Measurements from ENCODE around the gene FERMT3.

FERMT3 gene

DNA sequence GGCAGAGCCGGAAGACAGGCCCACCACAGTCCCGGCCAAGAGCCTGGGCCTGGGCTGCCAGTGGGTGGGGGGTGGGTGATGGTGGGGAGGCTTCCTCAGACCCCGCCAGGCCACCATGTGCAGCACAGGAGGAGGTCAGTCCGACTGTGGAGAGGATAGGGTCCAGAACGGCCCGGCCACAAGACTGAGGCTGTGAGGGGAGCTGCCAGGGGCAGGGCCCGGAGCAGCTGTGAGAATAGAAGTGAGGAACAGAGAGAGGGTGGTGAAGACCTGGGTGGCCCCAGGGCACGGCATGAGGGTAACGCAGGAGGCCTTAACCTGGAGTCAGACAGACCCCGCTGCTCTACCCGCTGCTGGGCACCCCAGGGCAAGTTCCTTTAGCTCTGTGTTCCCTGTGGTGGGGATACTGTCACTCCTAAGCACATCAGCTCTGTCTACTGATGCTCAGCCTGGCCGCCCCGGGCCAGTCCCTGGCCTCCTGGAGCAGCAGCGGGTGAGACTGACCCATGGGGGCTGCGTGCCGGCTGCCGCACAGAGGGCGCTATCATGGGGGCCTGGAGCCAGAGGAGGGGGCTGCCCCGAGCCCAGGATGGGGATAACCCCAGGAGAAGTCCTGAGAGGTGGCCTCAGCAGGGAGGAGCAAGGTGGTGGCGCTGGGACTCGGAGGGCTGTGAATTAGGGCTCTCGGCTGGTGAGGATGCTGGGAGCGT, 1.7 kb downstream of the FERMT3 start:
- Histone ChIP-seq H3K36me3 (ENCODE audit: control insufficient read depth, low read length) (peaks cover 84% of the 10 kb centered on the region), H3K27ac (ENCODE audit: low read depth, low read length) (peak overlapping the region; percentile 95), H3K4me1 (ENCODE audit: control insufficient read depth, low read length) (peaks cover 97% of the 10 kb centered on the region)

DNA sequence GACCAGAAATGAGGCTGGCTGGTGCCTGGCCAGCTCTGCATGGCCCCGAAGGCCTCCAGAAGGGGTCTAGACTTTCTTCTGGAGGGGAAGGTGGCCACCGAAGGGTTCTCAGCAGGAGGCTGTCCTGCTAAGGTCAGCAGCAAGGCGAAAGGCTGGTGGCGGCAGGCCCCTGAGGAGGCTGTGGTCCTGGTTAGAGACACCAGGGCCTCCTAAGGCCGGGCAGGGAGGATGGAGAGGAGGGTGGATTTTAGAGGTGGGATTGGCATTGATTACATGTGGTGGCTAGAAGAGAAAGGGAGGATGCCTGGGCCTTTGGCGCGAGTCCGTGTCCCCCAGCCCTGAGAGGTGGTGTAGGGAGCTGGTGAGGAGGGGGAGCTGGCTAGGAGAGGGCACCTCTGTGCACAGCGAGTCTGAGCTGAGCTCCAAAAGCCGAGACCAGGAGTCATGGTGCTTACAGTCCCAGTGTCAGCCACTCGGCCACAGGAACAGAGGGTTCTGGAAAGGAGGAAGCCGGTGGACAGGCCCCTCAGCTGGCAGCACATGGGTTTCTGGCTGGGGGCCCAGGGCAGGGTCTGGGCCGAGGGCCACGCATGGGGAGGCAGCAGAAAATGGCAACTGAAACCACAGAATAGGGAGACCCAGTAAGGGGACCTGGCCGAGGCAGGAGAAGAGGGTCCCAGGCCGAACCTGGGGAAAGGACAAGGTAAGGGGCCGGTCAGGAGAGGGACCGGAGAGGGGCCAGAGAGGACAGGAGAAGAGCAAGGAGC, 2.5 kb downstream of the FERMT3 start:
- peaks cover 97% of the 10 kb centered on the region for H3K4me1 ChIP-seq (ENCODE audit: control insufficient read depth, low read length)
- H3K27ac ChIP-seq (ENCODE audit: low read depth, low read length), result peak overlapping the region; percentile 95
- peaks cover 81% of the 10 kb centered on the region for H3K36me3 ChIP-seq (ENCODE audit: control insufficient read depth, low read length)
- peak overlapping the region; percentile 77 for H3K4me2 ChIP-seq (ENCODE audit: low read length)
- H3K27me3 ChIP-seq (ENCODE audit: control insufficient read depth, low read length), result no peaks in the 10 kb centered on the region
- peaks cover 47% of the 10 kb centered on the region for H3K79me2 ChIP-seq (ENCODE audit: control insufficient read depth, low read length)
- H3K4me3 ChIP-seq (ENCODE audit: low read length), result peak overlapping the region; percentile 84; the same call in 1 of the 2 replicates
- peaks cover 30% of the 10 kb centered on the region for H3F3A ChIP-seq (ENCODE audit: control insufficient read depth, insufficient read depth)
- H3K9me2 ChIP-seq (replicated peaks; ENCODE audit: control insufficient read depth, low read length), result no peaks in the 10 kb centered on the region
- no peaks in the 10 kb centered on the region for H3K9me3 ChIP-seq (ENCODE audit: control insufficient read depth, insufficient read depth, low read length)
- TF ChIP-seq EZH2phosphoT487 (IDR thresholded peaks at IDR 0.05; ENCODE audit: borderline replicate concordance, low read length), result no peak
- TF ChIP-seq, protein P1, sequence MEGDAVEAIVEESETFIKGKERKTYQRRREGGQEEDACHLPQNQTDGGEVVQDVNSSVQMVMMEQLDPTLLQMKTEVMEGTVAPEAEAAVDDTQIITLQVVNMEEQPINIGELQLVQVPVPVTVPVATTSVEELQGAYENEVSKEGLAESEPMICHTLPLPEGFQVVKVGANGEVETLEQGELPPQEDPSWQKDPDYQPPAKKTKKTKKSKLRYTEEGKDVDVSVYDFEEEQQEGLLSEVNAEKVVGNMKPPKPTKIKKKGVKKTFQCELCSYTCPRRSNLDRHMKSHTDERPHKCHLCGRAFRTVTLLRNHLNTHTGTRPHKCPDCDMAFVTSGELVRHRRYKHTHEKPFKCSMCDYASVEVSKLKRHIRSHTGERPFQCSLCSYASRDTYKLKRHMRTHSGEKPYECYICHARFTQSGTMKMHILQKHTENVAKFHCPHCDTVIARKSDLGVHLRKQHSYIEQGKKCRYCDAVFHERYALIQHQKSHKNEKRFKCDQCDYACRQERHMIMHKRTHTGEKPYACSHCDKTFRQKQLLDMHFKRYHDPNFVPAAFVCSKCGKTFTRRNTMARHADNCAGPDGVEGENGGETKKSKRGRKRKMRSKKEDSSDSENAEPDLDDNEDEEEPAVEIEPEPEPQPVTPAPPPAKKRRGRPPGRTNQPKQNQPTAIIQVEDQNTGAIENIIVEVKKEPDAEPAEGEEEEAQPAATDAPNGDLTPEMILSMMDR (IDR thresholded peaks at IDR 0.05; ENCODE audit: low read depth, low read length, poor library complexity, severe bottlenecking), result no peak
- no peaks in the 10 kb centered on the region; the same call in 1 of the 2 replicates for H4K20me1 ChIP-seq (ENCODE audit: control insufficient read depth, insufficient read depth, low read depth, low read length)

More for the DNA sequence above, 1.7 kb downstream of the FERMT3 start:
- Histone ChIP-seq H3K9me2 (replicated peaks; ENCODE audit: control insufficient read depth, low read length) (no peaks in the 10 kb centered on the region), H3K4me3 (ENCODE audit: low read length) (peak overlapping the region; percentile 84), H3K79me2 (ENCODE audit: control insufficient read depth, low read length) (peaks cover 47% of the 10 kb centered on the region), H3K9me3 (ENCODE audit: control insufficient read depth, insufficient read depth, low read length) (no peaks in the 10 kb centered on the region), H4K20me1 (ENCODE audit: control insufficient read depth, insufficient read depth, low read depth, low read length) (no peaks in the 10 kb centered on the region; the same call in 1 of the 2 replicates), H3K27me3 (ENCODE audit: control insufficient read depth, low read length) (no peaks in the 10 kb centered on the region), H3F3A (ENCODE audit: control insufficient read depth, insufficient read depth) (peaks cover 30% of the 10 kb centered on the region), H3K4me2 (ENCODE audit: low read length) (peak overlapping the region; percentile 77)
- TF ChIP-seq EZH2phosphoT487 (IDR thresholded peaks at IDR 0.05; ENCODE audit: borderline replicate concordance, low read length), result no peak
- TF ChIP-seq, protein P1 (IDR thresholded peaks at IDR 0.05; ENCODE audit: low read depth, low read length, poor library complexity, severe bottlenecking), result no peak

DNA sequence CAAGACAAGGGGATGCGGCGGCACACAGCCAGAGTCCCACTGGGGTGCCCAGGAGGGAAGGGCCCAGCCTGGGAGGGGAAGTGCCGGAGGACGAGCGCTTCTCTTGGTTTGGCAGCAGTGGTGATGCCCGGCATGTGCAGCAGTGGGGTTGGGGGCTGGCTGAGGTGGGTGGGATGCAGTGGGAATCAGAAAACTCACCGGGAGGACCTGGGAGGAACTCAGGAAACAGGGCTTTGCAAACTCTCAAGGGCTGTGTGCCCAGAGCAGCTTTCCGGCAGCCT, 3.0 kb downstream of the FERMT3 start:
- H3K9me2 ChIP-seq (replicated peaks; ENCODE audit: control insufficient read depth, low read length), result no peaks in the 10 kb centered on the region
- H3K9me3 ChIP-seq (ENCODE audit: control insufficient read depth, insufficient read depth, low read length), result no peaks in the 10 kb centered on the region
- no peak overlapping the region for H3K27ac ChIP-seq (ENCODE audit: low read depth, low read length)
- H3K4me1 ChIP-seq (ENCODE audit: control insufficient read depth, low read length), result peaks cover 97% of the 10 kb centered on the region
- TF ChIP-seq, protein P1 (IDR thresholded peaks at IDR 0.05; ENCODE audit: low read depth, low read length, poor library complexity, severe bottlenecking), result no peak
- TF ChIP-seq EZH2phosphoT487 (IDR thresholded peaks at IDR 0.05; ENCODE audit: borderline replicate concordance, low read length), result no peak
- H3K36me3 ChIP-seq (ENCODE audit: control insufficient read depth, low read length), result peaks cover 80% of the 10 kb centered on the region
- H3K4me2 ChIP-seq (ENCODE audit: low read length), result peak overlapping the region; percentile 77; the same call in 1 of the 2 replicates
- no peak overlapping the region for H3K4me3 ChIP-seq (ENCODE audit: low read length)
- H4K20me1 ChIP-seq (ENCODE audit: control insufficient read depth, insufficient read depth, low read depth, low read length), result no peaks in the 10 kb centered on the region; the same call in 1 of the 2 replicates
- no peaks in the 10 kb centered on the region for H3K27me3 ChIP-seq (ENCODE audit: control insufficient read depth, low read length)
- H3F3A ChIP-seq (ENCODE audit: control insufficient read depth, insufficient read depth), result peaks cover 28% of the 10 kb centered on the region
- H3K79me2 ChIP-seq (ENCODE audit: control insufficient read depth, low read length), result peaks cover 47% of the 10 kb centered on the region
